Heart right ventricle (tissue), 16 donors: ENCODE data around the gene IFFO2. TPM values are rescaled to one million over a fixed set of nuclear protein-coding genes. Genes with fewer than 3 reads are reported as not detected.
A peak's percentile ranks its signal among the peaks of the same experiment; 100 is the strongest.

Source experiments
- ATAC-seq, 8 donors: fragments of 200-7000 bp; cut with Tn5 transposase; one replicate each; pipeline ENCODE4 v1.9.1; 2020; ENCODE audit warnings: mild to moderate bottlenecking in 8 of 8, moderate library complexity in 8 of 8, moderate number of reproducible peaks in 1 of 8
- DNase-seq, 2 donors: peaks; one replicate each; pipeline ENCODE4 v3.0.0-alpha.2; 2020
- H3K27ac ChIP-seq, 10 donors: fragments of 200-600 bp; sonication (generic) in 2 of 10; one replicate each; pipeline versions ENCODE4 v1.5.0 to v1.8.0; 2020 to 2022; ENCODE audit warnings: mild to moderate bottlenecking in 3 of 10
- H3K27me3 ChIP-seq, 7 donors: fragments of 200-600 bp; one replicate each; pipeline ENCODE4 v1.8.0; 2021 to 2022; ENCODE audit warnings: mild to moderate bottlenecking in 2 of 7
- H3K36me3 ChIP-seq, 9 donors: fragments of 200-600 bp; sonication (generic) in 1 of 9; one replicate each; pipeline versions ENCODE4 v1.5.0 to v1.8.0; 2020 to 2022; ENCODE audit warnings: mild to moderate bottlenecking in 2 of 9
- H3K4me1 ChIP-seq, 9 donors: fragments of 200-600 bp; sonication (generic) in 1 of 9; one replicate each; pipeline versions ENCODE4 v1.5.0 to v1.8.0; 2020 to 2022; ENCODE audit warnings: mild to moderate bottlenecking in 4 of 9
- H3K4me3 ChIP-seq, 10 donors: fragments of 200-600 bp; sonication (generic) in 2 of 10; one replicate each; pipeline versions ENCODE4 v1.5.0 to v1.8.0; 2020 to 2022; ENCODE audit warnings: mild to moderate bottlenecking in 7 of 10, moderate library complexity in 2 of 10
- H3K9me3 ChIP-seq, 11 donors: fragments of 200-600 bp in 10 of 11; sonication (generic) in 2 of 11; one replicate each; pipeline versions ENCODE4 v1.5.0 to v1.8.0; 2013 to 2022; ENCODE audit warnings: mild to moderate bottlenecking in 2 of 11, control low read depth in 1 of 11, moderate library complexity in 1 of 11
- CTCF ChIP-seq, 9 donors: fragments of 200-600 bp; sonication (generic) in 2 of 9; IDR thresholded peaks; one replicate each; pipeline versions ENCODE4 v1.5.0 to v1.8.0; 2021 to 2022; ENCODE audit warnings: antibody characterized with exemption in 9 of 9, mild to moderate bottlenecking in 5 of 9, moderate library complexity in 1 of 9
- WGBS, 2 donors: extraction: QIAGEN DNeasy Blood & Tissue Kit; methylation state at CpG; one replicate each; pipeline ENCODE4 v1.1.7; 2013; ENCODE audit warnings: inconsistent platforms in 1 of 2; 5-methylcytosine and 5-hydroxymethylcytosine counted together
- intact Hi-C, 10 donors: fragments of 100-400 bp; cut with DNase I; formaldehyde crosslinking; loops; one replicate each; pipeline versions ENCODE4 v1.11.1 to v1.14.2; 2022
- polyA plus RNA-seq, 2 donors: library from polyadenylated mRNA; stranded (reverse); fragments of 200-250 nt; gene quantifications; one replicate each; pipeline ENCODE4 v1.2.3, GENCODE V29; 2013
- total RNA-seq, 10 donors: library from RNA; stranded (reverse); fragmentation: NEBNext Ultra II Directional in 3 of 10; extraction: Animal tissue kit (Norgen Biotek cat#: 25700) in 3 of 10; gene quantifications; one replicate each; pipeline versions ENCODE4 v1.2.1 to v1.2.4, GENCODE V29; 2021 to 2023
- donor health status: Arrhythmogenic right ventricular cardiomyopathy.
- donor health status: ischemic (EF 13 %, LVEDD 7.1; RV severe dilation, severe dysfunction).
- donor health status: healthy with polysubstance abuse.
- donor health status: DM: no; HTN: yes; CAD: no.
- donor health status: DM: no; HTN: no; CAD: no.
- donor health status: ischemic (EF 25% LVEDD 6.9; RV normal size, moderate dysfunction).
- donor health status: ischemic (EF 25% LVEDD 5.7; RV mildly dilated, moderate dysfunction).
- donor health status: healthy.
- donor health status: DM: yes; HTN: yes; CAD: no.
- donor health status: Ischemic cardiomyopathy.
- donor health status: ischemic (EF 35%, LVEDD 5.7; RV mildly dilated, moderate dysfunction).
- donor health status: nonischemic (EF 11% LVEDD 7.7; RV severe dilation, severe dysfunction).
- donor health status: DM: yes; HTN: yes; CAD: no.
- donor health status: PGD.
- donor health status: ischemic (EF 29% LVEDD 5.4; RV normal size, mild dysfunction).
- donor health status: nonischemic (EF 23%, LVEDD 6.1; RV moderate dilation, normal function).

The IFFO2 gene
- total and polyA plus RNA-seq, 12 donors: 2.2 to 8.2 (median 4.6) TPM

- Histone ChIP-seq H3K4me3 (no peak overlapping the region), H3K4me1 (peaks cover 0 to 11% (median 6%) of the 10 kb centered on the region in 9 donors), H3K27ac (no peak overlapping the region), H3K36me3 (peaks cover 0 to 23% (median 0%) of the 10 kb centered on the region in 9 donors), H3K27me3 (no peaks in the 10 kb centered on the region), H3K9me3 (no peaks in the 10 kb centered on the region)
- DNase-seq (no peak), ATAC-seq (peak in 6 of 8 donors; percentile 12 to 68 (median 36))
- intact Hi-C loops: loop anchor here in 7 of 10 donors (2.0 to 5.0 kb wide), 3 partner anchors 276 to 278 kb away; no protein-coding TSS in a partner anchor
- no peak for TF ChIP-seq CTCF (IDR thresholded peaks at IDR 0.05)
- WGBS, 2 donors: 63 to 72% methylated on average over 8 of the region's 8 CpGs
Measured at GRCh38 chr1:18874600-18874999, 81.9 kb downstream of the IFFO2 start.

- 93 to 96% methylated on average over 6 of the region's 6 CpGs for WGBS, 2 donors
- Histone ChIP-seq H3K9me3 (no peaks in the 10 kb centered on the region), H3K36me3 (peaks cover 0 to 19% (median 0%) of the 10 kb centered on the region in 9 donors), H3K4me3 (no peak overlapping the region), H3K4me1 (peaks cover 0 to 11% (median 6%) of the 10 kb centered on the region in 9 donors), H3K27ac (no peak overlapping the region), H3K27me3 (no peaks in the 10 kb centered on the region)
- DNase-seq: no peak
- ATAC-seq: no peak
- intact Hi-C loops: loop anchor here in 7 of 10 donors (2.0 to 5.0 kb wide), 3 partner anchors 275 to 277 kb away; no protein-coding TSS in a partner anchor
- TF ChIP-seq CTCF (IDR thresholded peaks at IDR 0.05): no peak
Measured at GRCh38 chr1:18874036-18874435, 82.4 kb downstream of the IFFO2 start.

- H3K36me3 ChIP-seq: peaks cover 0 to 17% (median 0%) of the 10 kb centered on the region in 9 donors
- H3K27ac ChIP-seq: no peak overlapping the region
- 88 to 90% methylated on average over 8 of the region's 8 CpGs for WGBS, 2 donors
- ATAC-seq (no peak), DNase-seq (no peak)
- peaks cover 0 to 11% (median 0%) of the 10 kb centered on the region in 7 donors for H3K27me3 ChIP-seq
- peaks cover 0 to 11% (median 6%) of the 10 kb centered on the region in 9 donors for H3K4me1 ChIP-seq
- no peak overlapping the region for H3K4me3 ChIP-seq
- no peak for TF ChIP-seq CTCF (IDR thresholded peaks at IDR 0.05)
- intact Hi-C loops: loop anchor here in 2 of 10 donors (5.0 kb wide), 1 partner anchor 275 kb away; no protein-coding TSS in a partner anchor
- H3K9me3 ChIP-seq: no peaks in the 10 kb centered on the region
Measured at GRCh38 chr1:18872071-18872611, 84.3 kb downstream of the IFFO2 start.

GRCh38 chr1:18871401-18872070 lies 84.9 kb downstream of the IFFO2 start:
- DNase-seq: no peak
- no peaks in the 10 kb centered on the region for H3K9me3 ChIP-seq
- intact Hi-C loops: loop anchor here in 2 of 10 donors (5.0 kb wide), 1 partner anchor 274 kb away; no protein-coding TSS in a partner anchor

More at GRCh38 chr1:18871401-18872070, 84.9 kb downstream of the IFFO2 start:
- H3K27ac ChIP-seq: no peak overlapping the region
- no peak for ATAC-seq
- peaks cover 0 to 11% (median 6%) of the 10 kb centered on the region in 9 donors for H3K4me1 ChIP-seq
- 87 to 90% methylated on average over 7 of the region's 7 CpGs for WGBS, 2 donors
- no peak overlapping the region for H3K4me3 ChIP-seq
- peaks cover 0 to 16% (median 0%) of the 10 kb centered on the region in 7 donors for H3K27me3 ChIP-seq
- peaks cover 0 to 13% (median 0%) of the 10 kb centered on the region in 9 donors for H3K36me3 ChIP-seq
- TF ChIP-seq CTCF (IDR thresholded peaks at IDR 0.05): no peak
